ENCODE measurements around the gene AHRR.
"Not testable (repeated sequence)": the region's sequence is repeated elsewhere in the genome, so short reads cannot be mapped to it uniquely, and the experiment has no call there.

AHRR gene

DNA sequence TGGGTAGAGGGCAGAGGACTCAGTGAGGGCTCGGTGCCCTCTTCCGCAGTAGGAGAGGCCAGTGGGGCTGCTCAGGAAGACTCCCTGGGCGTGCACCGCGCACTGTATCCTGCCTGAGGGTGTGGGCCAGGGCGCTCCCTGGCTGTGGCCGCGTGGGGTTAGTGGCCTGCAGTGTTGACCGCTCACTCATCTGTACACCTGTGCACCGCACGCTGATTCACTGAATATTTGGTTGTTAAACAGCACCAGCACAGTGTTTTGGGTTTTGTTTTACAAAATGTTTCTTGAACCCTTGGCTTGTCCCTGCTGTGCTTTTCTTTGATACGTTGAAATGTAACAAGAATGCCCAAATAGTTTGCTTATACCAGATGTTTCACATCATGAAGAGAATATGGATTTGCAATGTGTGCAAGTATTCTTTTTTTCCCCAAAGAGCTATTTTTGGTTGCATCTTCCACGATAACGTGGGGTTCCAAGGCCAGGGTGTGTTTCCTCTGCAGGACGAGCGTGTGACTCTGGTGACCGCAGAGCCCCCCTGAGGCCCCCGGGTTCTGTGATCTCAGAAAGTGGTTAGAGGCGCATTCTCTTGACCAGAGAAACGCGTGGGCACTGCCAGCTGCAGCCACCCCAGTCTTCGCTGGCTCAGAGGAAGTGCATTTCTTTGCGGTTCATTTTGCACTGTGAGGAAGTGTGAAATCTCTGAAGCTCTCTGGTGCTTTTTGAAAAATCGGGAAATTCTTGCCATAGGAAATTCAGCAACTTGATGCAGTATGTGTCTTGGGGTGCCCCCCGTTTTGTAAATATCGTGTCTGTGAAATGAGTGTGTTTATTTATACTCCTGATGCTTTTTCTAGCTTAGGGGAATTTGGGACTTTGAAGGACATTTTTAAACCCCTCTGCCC is 46.9 kb downstream of the AHRR start:
- no peak for FAIRE-seq

GRCh38 chr5:369151-369868 is 47.8 kb downstream of the AHRR start:
- FAIRE-seq, result no peak

DNA sequence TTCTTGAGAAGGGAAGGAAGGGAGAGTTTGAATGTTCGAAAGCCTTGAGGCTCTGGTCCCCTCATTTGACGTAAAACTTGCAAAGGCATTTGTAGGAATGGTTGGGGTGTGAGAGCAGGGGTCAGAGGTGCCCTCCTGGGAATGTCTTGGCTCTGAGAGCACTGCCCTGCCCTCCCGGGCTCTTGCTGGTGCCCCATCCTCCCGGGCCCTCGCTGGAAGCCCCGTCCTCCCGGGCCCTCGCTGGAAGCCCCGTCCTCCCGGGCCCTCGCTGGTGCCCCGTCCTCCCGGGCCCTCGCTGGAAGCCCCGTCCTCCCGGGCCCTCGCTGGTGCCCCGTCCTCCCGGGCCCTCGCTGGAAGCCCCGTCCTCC is 48.3 kb downstream of the AHRR start:
- not testable (repeated sequence) for FAIRE-seq

DNA sequence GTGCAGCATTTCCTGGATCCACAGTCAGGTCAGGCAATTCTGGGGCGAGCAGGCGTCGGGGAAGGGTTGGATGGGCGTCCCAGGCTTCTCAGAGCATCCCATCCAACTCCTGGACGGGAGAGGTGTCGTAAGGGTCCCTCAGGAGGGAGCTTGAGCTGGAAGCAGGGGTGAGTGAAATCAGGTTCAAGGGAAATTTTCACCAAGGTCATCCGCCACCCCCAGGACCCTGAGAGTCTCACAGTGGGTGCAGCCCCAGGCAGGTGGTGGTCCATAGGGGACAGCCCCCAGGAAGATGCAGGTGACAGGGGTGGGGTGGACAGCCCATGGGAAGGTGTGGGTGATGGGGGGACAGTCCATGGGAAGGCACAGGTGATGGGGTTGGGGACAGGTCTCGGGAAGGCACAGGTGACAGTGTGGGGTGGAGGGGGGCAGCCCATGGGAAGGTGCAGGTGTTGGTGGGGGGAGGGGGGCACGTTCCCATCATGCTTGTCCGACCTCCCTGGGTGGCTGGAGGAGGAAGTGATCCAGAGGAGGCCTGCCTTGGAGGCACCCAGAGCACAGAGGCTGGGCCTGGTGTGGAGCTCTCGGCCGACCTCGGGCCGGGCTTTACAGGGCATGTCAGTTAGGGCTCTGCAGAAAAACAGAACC is 48.9 kb downstream of the AHRR start:
- FAIRE-seq, result no peak

GRCh38 chr5:370959-371810 is 49.7 kb downstream of the AHRR start:
- FAIRE-seq, result no peak

DNA sequence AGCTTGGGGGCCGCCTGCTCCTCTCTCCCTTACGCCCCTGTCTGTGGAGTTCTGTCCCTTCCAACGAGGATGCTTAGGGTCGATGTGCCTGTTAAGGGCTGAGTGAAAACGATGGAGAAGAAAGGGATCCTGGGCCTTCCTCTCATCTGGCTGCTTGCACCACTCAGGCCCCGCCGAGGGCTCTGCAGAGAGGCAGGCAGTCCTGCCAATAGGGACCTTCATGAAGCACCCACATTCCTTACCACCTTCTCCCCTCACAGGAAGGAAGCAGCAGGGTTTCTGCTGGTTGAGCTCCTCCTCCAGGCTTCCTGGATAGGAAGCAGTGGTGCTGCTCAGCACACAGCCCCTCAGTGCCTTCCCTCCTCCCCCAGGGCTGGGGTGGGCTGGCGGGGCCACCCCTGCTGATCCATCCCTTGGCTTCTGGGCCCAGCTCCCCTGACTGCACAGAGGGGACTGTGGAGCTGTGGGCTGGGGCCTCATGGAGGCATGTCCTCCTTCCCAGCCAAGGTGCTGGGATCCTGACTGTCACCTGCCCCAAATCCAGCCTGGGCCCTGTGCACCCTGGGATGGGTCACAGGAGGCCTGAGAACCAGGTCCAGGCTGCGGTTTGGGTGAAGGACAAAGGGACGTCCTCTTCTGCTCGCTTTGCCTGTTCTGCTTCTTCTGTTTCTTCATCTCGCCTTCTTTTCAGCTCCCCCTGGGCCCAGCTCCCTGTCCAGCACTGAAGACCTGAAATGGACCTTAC is 50.5 kb downstream of the AHRR start:
- FAIRE-seq, result no peak

- FAIRE-seq, result no peak
Measured at GRCh38 chr5:372556-372995, 51.1 kb downstream of the AHRR start.

- no peak for FAIRE-seq
Measured at GRCh38 chr5:372996-373709, 51.6 kb downstream of the AHRR start.

DNA sequence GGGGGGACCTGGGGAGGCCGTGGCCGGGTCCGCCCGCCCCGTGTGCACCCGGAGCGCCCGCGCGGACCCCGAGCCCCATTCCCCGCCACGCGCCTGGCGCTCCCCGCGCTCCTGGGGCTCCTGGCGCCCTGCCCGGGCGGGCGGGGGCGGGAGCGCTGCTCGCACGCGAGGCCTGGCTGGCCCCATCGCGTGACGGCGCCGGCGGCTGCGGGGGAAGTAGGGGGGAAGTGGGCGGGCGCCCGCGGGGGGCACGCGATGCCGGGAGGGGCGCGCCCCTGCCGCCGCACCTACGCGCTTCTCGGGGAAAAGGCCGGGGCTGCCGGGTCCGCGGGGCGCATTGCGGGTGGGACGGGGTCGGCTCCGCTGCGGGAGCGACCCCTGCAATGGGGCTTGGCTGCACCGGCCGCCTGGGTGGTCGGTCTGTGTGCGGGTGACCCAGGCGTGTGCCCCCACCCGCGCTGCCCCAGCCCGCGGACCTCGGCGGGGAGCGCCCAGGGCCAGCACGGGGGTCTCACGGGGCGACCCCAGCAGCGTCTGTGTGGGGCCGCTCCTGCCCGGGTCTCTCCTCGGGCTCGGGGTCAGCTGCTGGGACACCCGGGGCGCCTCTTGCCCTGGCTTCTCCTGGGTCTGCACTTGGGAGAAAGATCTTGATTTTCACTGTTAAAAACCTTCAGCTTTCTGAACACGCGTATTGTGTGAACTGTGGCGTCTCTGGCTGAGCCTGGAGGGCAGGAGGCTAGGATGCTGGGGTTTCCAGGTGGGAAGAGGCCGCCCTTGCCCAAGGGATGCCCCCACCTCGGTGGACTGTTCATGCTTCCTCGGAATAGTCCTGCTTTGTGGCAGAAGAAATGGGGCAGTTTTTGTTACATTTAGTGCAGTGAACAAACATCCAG is 52.4 kb downstream of the AHRR start:
- FAIRE-seq, result no peak

- no peak for FAIRE-seq
Measured at GRCh38 chr5:374631-375335, 53.3 kb downstream of the AHRR start.

DNA sequence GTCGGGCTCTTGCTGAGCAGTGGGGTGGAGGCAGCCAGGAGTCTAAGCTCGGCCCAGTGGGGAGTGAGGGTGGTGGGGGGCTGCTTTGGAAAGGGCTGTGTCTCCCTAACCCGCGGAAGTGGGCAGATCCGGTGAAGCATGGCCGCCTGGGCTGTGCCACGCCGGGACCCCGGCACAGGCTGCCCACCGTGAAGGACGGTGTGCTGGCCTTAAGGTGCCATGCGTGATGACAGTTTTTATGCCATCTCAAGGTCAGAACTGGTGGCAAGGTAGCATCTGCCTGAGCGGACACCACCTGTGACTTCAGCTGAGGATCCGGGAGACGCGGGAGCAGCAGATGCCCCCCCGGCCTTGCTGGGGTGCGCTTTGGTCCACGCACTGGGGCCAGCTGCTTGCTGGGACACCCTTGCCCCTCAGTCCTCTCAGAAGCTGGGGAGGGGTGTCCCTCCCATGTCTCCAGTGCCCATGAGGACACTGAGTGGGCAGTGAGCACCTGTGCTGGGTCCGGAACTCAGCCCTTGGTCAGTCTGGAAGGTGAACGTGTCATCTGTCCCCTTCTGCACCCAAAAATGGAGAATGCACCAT is 53.9 kb downstream of the AHRR start:
- FAIRE-seq, result no peak

- FAIRE-seq, result no peak
Measured at GRCh38 chr5:375921-376798, 54.6 kb downstream of the AHRR start.

- no peak for FAIRE-seq
Measured at GRCh38 chr5:376799-377325, 55.3 kb downstream of the AHRR start.

DNA sequence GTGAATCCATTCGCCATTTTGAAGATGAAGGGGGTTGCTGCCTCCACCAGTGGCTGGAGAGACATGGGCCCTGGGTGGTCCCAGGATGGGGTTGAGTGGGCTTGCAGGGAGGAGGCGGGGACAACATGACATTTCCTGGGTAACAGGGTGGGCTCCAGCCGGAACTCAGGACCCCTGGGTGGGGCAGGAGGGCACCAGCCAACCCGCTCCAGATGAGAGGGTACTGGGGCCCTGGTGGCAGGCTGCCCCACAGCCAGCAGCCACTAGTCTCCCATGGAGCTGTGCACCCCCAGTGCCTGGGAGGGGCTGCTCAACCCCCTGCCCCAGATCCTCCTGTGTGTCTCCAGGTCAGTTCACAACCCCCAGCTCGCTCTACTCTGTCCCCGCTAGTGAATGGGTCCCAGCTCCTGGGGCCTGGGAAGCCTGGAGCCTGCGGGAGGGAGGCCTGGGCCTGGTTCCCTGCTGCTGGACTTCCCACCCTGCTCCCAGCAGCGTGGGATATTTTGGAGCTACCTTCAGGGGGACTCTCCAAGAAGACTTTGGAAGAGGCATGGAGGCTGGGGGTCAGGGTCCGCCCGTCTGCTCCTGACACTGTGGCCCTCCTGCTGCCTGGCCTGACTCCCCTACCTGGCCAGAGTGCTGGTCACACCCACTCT is 55.9 kb downstream of the AHRR start:
- FAIRE-seq, result no peak

GRCh38 chr5:378301-378891 is 56.9 kb downstream of the AHRR start:
- FAIRE-seq, result no peak

DNA sequence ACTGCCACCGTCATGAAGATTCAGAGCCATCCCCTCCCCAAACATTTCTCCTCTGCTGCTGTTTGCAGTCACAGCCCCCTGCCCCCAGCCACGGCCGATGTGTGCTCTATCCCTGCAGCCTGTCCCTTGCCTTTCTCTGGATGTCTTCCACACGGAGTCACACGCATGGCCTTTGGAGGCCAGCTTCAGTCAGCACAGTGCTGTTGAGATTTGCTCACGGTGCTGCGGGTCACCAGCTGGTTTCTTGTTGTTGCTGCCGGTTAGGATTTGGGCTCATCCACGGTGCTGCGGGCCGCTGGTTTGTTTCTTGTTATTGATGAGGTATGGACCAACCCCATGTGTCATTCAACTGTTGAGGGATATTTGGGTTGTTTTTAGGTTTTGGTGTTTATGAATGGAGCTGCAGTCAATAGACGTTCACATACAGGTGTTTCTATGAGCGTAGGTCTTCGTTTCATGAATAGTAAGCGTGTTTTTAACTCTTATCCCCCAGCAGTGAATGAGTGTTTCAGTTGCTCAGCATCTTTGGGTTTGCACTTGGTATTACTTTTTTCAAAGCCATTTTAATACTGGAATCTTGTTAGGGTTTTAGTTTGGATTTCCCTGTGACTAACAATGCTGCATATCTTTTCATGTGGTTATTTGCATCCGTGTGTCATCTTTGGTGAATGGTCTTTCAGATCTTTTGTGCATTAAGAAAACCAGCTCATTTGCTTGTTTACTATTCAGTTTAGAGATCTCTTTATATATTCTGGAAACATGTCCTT is 57.6 kb downstream of the AHRR start:
- no peak for FAIRE-seq
